H4 (cell line): ENCODE measurements around the gene KRTAP10-5. TPM values are rescaled to one million over a fixed set of nuclear protein-coding genes. Genes with fewer than 3 reads are reported as not detected.
"Not testable (repeated sequence)": the region's sequence is repeated elsewhere in the genome, so short reads cannot be mapped to it uniquely, and the experiment has no call there.

Experiments
- DNase-seq: peaks from one replicate; pipeline ENCODE4 v3.0.0-alpha.2; 2015; ENCODE audit warnings: low spot score
- total RNA-seq: library from RNA; depleted of rRNA; stranded (reverse); fragments of >200 nt; shearing (Covaris generic); gene quantifications from 2 replicates; pipeline ENCODE4 v1.2.3, GENCODE V29; 2014

Gene KRTAP10-5
- total RNA-seq, 1 experiment from 2014 or later, result not detected

GRCh38 chr21:44590897-44591800, 10.7 kb upstream of the KRTAP10-5 start:
- DNase-seq, result not testable (repeated sequence)

- no peak for DNase-seq
Observed at GRCh38 chr21:44590311-44590721, 9.9 kb upstream of the KRTAP10-5 start.

- no peak for DNase-seq
Observed at GRCh38 chr21:44589586-44590305, 9.3 kb upstream of the KRTAP10-5 start.

GRCh38 chr21:44589094-44589493, 8.7 kb upstream of the KRTAP10-5 start:
- DNase-seq, result no peak

GRCh38 chr21:44585892-44586291, 5.5 kb upstream of the KRTAP10-5 start:
- DNase-seq, result no peak

- no peak for DNase-seq
Observed at GRCh38 chr21:44583800-44584147, 3.4 kb upstream of the KRTAP10-5 start.

- DNase-seq, result no peak
Observed at GRCh38 chr21:44583089-44583799, 2.8 kb upstream of the KRTAP10-5 start.

- DNase-seq, result no peak
Observed at GRCh38 chr21:44582055-44582454, 1.7 kb upstream of the KRTAP10-5 start.

- DNase-seq, result no peak
Observed at GRCh38 chr21:44581158-44581557, 754 bp upstream of the KRTAP10-5 start.

- DNase-seq, result no peak
Observed at GRCh38 chr21:44579833-44580144, 615 bp downstream of the KRTAP10-5 start.

GRCh38 chr21:44579056-44579832, 1.2 kb downstream of the KRTAP10-5 start:
- DNase-seq, result no peak

GRCh38 chr21:44578371-44579055, 1.9 kb downstream of the KRTAP10-5 start:
- no peak for DNase-seq

- DNase-seq, result no peak
Observed at GRCh38 chr21:44576025-44576420, 4.4 kb downstream of the KRTAP10-5 start.

GRCh38 chr21:44575307-44576024, 4.9 kb downstream of the KRTAP10-5 start:
- DNase-seq, result no peak

- no peak for DNase-seq
Observed at GRCh38 chr21:44574457-44575306, 5.7 kb downstream of the KRTAP10-5 start.

GRCh38 chr21:44573630-44574456, 6.6 kb downstream of the KRTAP10-5 start, which contains the start of gene KRTAP10-4:
KRTAP10-4 (plus strand) TSS chr21:44573729; CDS start chr21:44573759, 30 bp downstream.
- DNase-seq, result not testable (repeated sequence)

- peak; percentile 57 for DNase-seq
Observed at GRCh38 chr21:44572959-44573583, 7.3 kb downstream of the KRTAP10-5 start.
